Uterus (tissue), 2 donors: ENCODE measurements around the gene DRD4.

Experiments
- POLR2A ChIP-seq, 2 donors: fragments of 450-650 bp; IDR thresholded peaks; one replicate each; pipeline ENCODE4 v1.6.1; 2016; ENCODE audit warnings: antibody characterized with exemption in 2 of 2, mild to moderate bottlenecking in 1 of 2, moderate library complexity in 1 of 2
- TF ChIP-seq, protein P1 (sequence below), 4 experiments: fragments of 200-600 bp in 2 of 4; fragments of 450-650 bp in 2 of 4; sonication (generic) in 2 of 4; IDR thresholded peaks; one replicate each; pipeline ENCODE4 v1.5.1; 2016 to 2019; ENCODE audit warnings: antibody characterized with exemption in 4 of 4, mild to moderate bottlenecking in 2 of 4, moderate library complexity in 1 of 4

DNA sequence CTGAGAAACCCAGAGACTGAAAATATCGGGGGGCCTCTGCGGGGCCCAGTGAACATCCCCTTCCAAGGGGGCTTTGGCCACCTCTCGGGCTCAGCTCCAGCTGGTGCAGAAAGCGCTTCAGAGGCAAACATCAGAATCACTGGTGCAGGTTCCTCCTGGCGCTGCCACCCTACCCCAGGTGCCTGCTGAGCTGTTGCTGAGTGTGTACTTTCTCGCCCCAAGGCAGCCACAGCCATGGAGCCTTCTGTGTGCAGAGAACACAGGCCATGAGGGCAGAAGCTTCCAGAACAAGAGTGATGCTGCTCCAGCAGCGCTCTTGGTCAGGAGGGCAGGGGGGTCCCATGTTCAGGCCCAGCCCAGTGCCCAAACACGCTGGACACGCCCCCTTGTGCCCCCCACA is 6.3 kb downstream of the DRD4 start:
- TF ChIP-seq POLR2A (IDR thresholded peaks at IDR 0.05), result no peak
- TF ChIP-seq, protein P1, sequence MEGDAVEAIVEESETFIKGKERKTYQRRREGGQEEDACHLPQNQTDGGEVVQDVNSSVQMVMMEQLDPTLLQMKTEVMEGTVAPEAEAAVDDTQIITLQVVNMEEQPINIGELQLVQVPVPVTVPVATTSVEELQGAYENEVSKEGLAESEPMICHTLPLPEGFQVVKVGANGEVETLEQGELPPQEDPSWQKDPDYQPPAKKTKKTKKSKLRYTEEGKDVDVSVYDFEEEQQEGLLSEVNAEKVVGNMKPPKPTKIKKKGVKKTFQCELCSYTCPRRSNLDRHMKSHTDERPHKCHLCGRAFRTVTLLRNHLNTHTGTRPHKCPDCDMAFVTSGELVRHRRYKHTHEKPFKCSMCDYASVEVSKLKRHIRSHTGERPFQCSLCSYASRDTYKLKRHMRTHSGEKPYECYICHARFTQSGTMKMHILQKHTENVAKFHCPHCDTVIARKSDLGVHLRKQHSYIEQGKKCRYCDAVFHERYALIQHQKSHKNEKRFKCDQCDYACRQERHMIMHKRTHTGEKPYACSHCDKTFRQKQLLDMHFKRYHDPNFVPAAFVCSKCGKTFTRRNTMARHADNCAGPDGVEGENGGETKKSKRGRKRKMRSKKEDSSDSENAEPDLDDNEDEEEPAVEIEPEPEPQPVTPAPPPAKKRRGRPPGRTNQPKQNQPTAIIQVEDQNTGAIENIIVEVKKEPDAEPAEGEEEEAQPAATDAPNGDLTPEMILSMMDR (IDR thresholded peaks at IDR 0.05), result no peak
